H1 (cell line): ENCODE results near the gene PDZD2. TPM values are rescaled to one million over a fixed set of nuclear protein-coding genes. Genes with fewer than 3 reads are reported as not detected.
A peak's percentile ranks its signal among the peaks of the same experiment; 100 is the strongest.

Source experiments
- CTCF ChIA-PET: fragments of 300-600 bp; sonication (Branson Sonifier 250); formaldehyde crosslinking; loops from one replicate; lab custom pipeline; 2021; ENCODE audit not compliant: partially characterized antibody; lab: Charles Lee
- POLR2A ChIA-PET: fragments of 300-600 bp; sonication (Branson Sonifier 250); formaldehyde crosslinking; loops from one replicate; lab custom pipeline; 2021; ENCODE audit warnings: inconsistent platforms; ENCODE audit not compliant: partially characterized antibody; lab: Charles Lee
- DNase-seq, 2 experiments: peaks; one replicate each; pipeline versions ENCODE4 v3.0.0 to v3.0.0-alpha.2; 2010 to 2022; ENCODE audit warnings: low spot score in 2 of 2, low read depth in 1 of 2, mixed read lengths in 1 of 2
- FAIRE-seq: peaks from 2 replicates; lab custom pipeline; 2011; peaks lifted over from hg19 to GRCh38; lab: Jason Lieb, UNC
- H2AFZ ChIP-seq: 2 replicates; pipeline ENCODE4 v1.8.1; 2012; ENCODE audit warnings: low read length, inconsistent platforms
- H2AK5ac ChIP-seq: 2 replicates; pipeline ENCODE4 v1.6.1; 2013; ENCODE audit warnings: low read depth, low read length
- H2BK120ac ChIP-seq: replicated peaks from 2 replicates; pipeline ENCODE3; 2013; ENCODE audit warnings: low read depth, low read length, inconsistent platforms
- H2BK12ac ChIP-seq: 2 replicates; pipeline ENCODE4 v1.6.1; 2013; ENCODE audit warnings: low read depth, low read length
- H2BK15ac ChIP-seq: 2 replicates; pipeline ENCODE4 v1.6.1; 2013; ENCODE audit warnings: low read length
- H2BK20ac ChIP-seq: 2 replicates; pipeline ENCODE4 v1.6.1; 2013; ENCODE audit warnings: low read length
- H2BK5ac ChIP-seq: 2 replicates; pipeline ENCODE4 v1.6.1; 2013; ENCODE audit warnings: low read depth, low read length
- H3K14ac ChIP-seq: 2 replicates; pipeline ENCODE4 v1.6.1; 2013; ENCODE audit warnings: inconsistent platforms; ENCODE audit not compliant: insufficient read length
- H3K18ac ChIP-seq: 2 replicates; pipeline ENCODE4 v1.6.1; 2013; ENCODE audit warnings: low read length; ENCODE audit errors: extremely low read depth
- H3K23ac ChIP-seq: 2 replicates; pipeline ENCODE4 v1.6.1; 2013; ENCODE audit warnings: inconsistent platforms; ENCODE audit not compliant: insufficient read length
- H3K23me2 ChIP-seq: 2 replicates; pipeline ENCODE4 v1.6.1; 2013; ENCODE audit warnings: low read depth, low read length
- H3K27ac ChIP-seq: 2 replicates; pipeline ENCODE4 v1.6.1; 2011; ENCODE audit warnings: low read depth, low read length, inconsistent platforms
- H3K27me3 ChIP-seq, 4 experiments: replicated peaks in 1 of 4; 1 replicate in 1 of 4; 2 replicates in 3 of 4; pipeline versions ENCODE4 v1.6.1 to v1.8.1; 2011 to 2013; ENCODE audit warnings: low read length in 3 of 4, mild to moderate bottlenecking in 3 of 4, inconsistent platforms in 2 of 4, mixed read lengths in 2 of 4, moderate library complexity in 1 of 4; ENCODE audit not compliant: control insufficient read depth in 3 of 4, insufficient read depth in 3 of 4; ENCODE audit errors: extremely low read depth in 1 of 4
- H3K36me3 ChIP-seq, 4 experiments: 2 replicates each; pipeline versions ENCODE4 v1.6.1 to v1.8.1; 2011 to 2013; ENCODE audit warnings: mild to moderate bottlenecking in 4 of 4, low read length in 3 of 4, moderate library complexity in 2 of 4, control low read depth in 1 of 4, inconsistent platforms in 1 of 4; ENCODE audit not compliant: insufficient read depth in 4 of 4, control insufficient read depth in 2 of 4
- H3K4ac ChIP-seq: replicated peaks from 2 replicates; pipeline ENCODE3; 2013; ENCODE audit warnings: low read length, low read depth, mixed read lengths, inconsistent platforms; ENCODE audit not compliant: insufficient read length
- H3K4me1 ChIP-seq, 4 experiments: replicated peaks in 1 of 4; 1 replicate in 1 of 4; 2 replicates in 3 of 4; pipeline versions ENCODE4 v1.6.1 to v1.8.1; 2011 to 2013; ENCODE audit warnings: low read length in 3 of 4, inconsistent platforms in 2 of 4, mixed read lengths in 1 of 4; ENCODE audit not compliant: insufficient read depth in 4 of 4, control insufficient read depth in 3 of 4
- H3K4me2 ChIP-seq, 2 experiments: 2 replicates each; pipeline versions ENCODE4 v1.6.1 to v1.8.1; 2011 to 2013; ENCODE audit warnings: low read depth in 2 of 2, low read length in 2 of 2, control low read depth in 1 of 2, inconsistent platforms in 1 of 2, mild to moderate bottlenecking in 1 of 2; ENCODE audit not compliant: insufficient read depth in 1 of 2
- H3K4me3 ChIP-seq, 4 experiments: fragments of 200-600, 300-600 bp in 1 of 4; sonication (generic), shearing (Covaris generic), sonication (Bioruptor Twin) in 1 of 4; 2 replicates each; pipeline versions ENCODE4 v1.5.1 to v1.8.1; 2011 to 2016; ENCODE audit warnings: low read length in 4 of 4, low read depth in 3 of 4, control low read depth in 2 of 4, inconsistent platforms in 2 of 4, mild to moderate bottlenecking in 2 of 4, mixed read lengths in 1 of 4, moderate library complexity in 1 of 4; ENCODE audit not compliant: insufficient read depth in 2 of 4; ENCODE audit errors: extremely low read depth in 1 of 4
- H3K56ac ChIP-seq: replicated peaks from 2 replicates; pipeline ENCODE3; 2013; ENCODE audit warnings: low read depth, mild to moderate bottlenecking, mixed read lengths, low read length, inconsistent platforms; ENCODE audit not compliant: insufficient read length
- H3K79me1 ChIP-seq: 2 replicates; pipeline ENCODE4 v1.6.1; 2013; ENCODE audit warnings: low read depth, low read length, control low read depth
- H3K79me2 ChIP-seq, 2 experiments: 2 replicates each; pipeline versions ENCODE4 v1.6.1 to v1.8.1; 2012 to 2013; ENCODE audit warnings: low read length in 2 of 2, mild to moderate bottlenecking in 2 of 2, inconsistent platforms in 1 of 2; ENCODE audit not compliant: insufficient read depth in 2 of 2, control insufficient read depth in 1 of 2
- H3K9ac ChIP-seq, 4 experiments: replicated peaks in 1 of 4; 1 replicate in 1 of 4; 2 replicates in 3 of 4; pipeline versions ENCODE4 v1.6.1 to v1.8.1; 2011 to 2013; ENCODE audit warnings: low read depth in 3 of 4, low read length in 3 of 4, control low read depth in 2 of 4, mild to moderate bottlenecking in 2 of 4, moderate library complexity in 2 of 4, inconsistent platforms in 1 of 4; ENCODE audit errors: extremely low read depth in 1 of 4
- H3K9me3 ChIP-seq, 2 experiments: 2 replicates each; pipeline versions ENCODE4 v1.6.1 to v1.8.1; 2012 to 2013; ENCODE audit warnings: mild to moderate bottlenecking in 2 of 2, moderate library complexity in 2 of 2, control low read depth in 1 of 2, inconsistent platforms in 1 of 2, low read depth in 1 of 2, low read length in 1 of 2, mixed read lengths in 1 of 2; ENCODE audit not compliant: insufficient read depth in 2 of 2
- H4K20me1 ChIP-seq, 2 experiments: replicated peaks in 1 of 2; 2 replicates each; pipeline versions ENCODE3 to v1.8.1; 2011 to 2013; ENCODE audit warnings: inconsistent platforms in 2 of 2, low read length in 2 of 2, mild to moderate bottlenecking in 1 of 2; ENCODE audit not compliant: insufficient read depth in 2 of 2, control insufficient read depth in 1 of 2
- H4K5ac ChIP-seq: 2 replicates; pipeline ENCODE4 v1.6.1; 2013; ENCODE audit warnings: low read length, low read depth, mixed read lengths, inconsistent platforms; ENCODE audit not compliant: insufficient read length
- H4K8ac ChIP-seq: 2 replicates; pipeline ENCODE4 v1.8.0; 2013; ENCODE audit warnings: mild to moderate bottlenecking, moderate library complexity, low read length, inconsistent platforms; ENCODE audit not compliant: insufficient read depth; ENCODE audit errors: extremely low read depth
- H4K91ac ChIP-seq: replicated peaks from 2 replicates; pipeline ENCODE3; 2013; ENCODE audit warnings: low read length, mixed read lengths, inconsistent platforms; ENCODE audit not compliant: insufficient read length
- CBX5 ChIP-seq: fragments of 300-800, 300-1000 bp; sonication (generic); IDR thresholded peaks from 2 replicates; pipeline ENCODE4 v1.7.1; 2016; ENCODE audit warnings: antibody characterized with exemption, low read length, low read depth
- CEBPB ChIP-seq: IDR thresholded peaks from 2 replicates; pipeline ENCODE4 v1.6.1; 2012; ENCODE audit warnings: low read depth, low read length
- CHD1 ChIP-seq: IDR thresholded peaks from 2 replicates; pipeline ENCODE4 v1.6.1; 2012; ENCODE audit warnings: low read depth, low read length, improper control_type of control experiment
- GABPA ChIP-seq: IDR thresholded peaks from 2 replicates; pipeline ENCODE4 v1.6.1; 2011; ENCODE audit warnings: mild to moderate bottlenecking, low read length, moderate library complexity, borderline replicate concordance; ENCODE audit not compliant: insufficient read depth
- JUN ChIP-seq: IDR thresholded peaks from 2 replicates; pipeline ENCODE4 v1.6.1; 2011; ENCODE audit warnings: low read depth, mild to moderate bottlenecking, improper control_type of control experiment, low read length
- KDM1A ChIP-seq: fragments of 200-600, 300-600 bp; sonication (generic); IDR thresholded peaks from 2 replicates; pipeline ENCODE4 v1.7.1; 2016; ENCODE audit warnings: mild to moderate bottlenecking, low read length, borderline replicate concordance
- MAFK ChIP-seq: IDR thresholded peaks from 2 replicates; pipeline ENCODE4 v1.6.1; 2012; ENCODE audit warnings: low read depth, mild to moderate bottlenecking, improper control_type of control experiment, low read length
- POU5F1 ChIP-seq: IDR thresholded peaks from 2 replicates; pipeline ENCODE4 v1.6.1; 2011; ENCODE audit warnings: low read depth, mild to moderate bottlenecking, low read length, moderate library complexity
- RBBP5 ChIP-seq: IDR thresholded peaks from 2 replicates; pipeline ENCODE4 v1.7.1; 2012; ENCODE audit warnings: low read depth, mild to moderate bottlenecking, inconsistent platforms, low read length, moderate library complexity, borderline replicate concordance
- SUZ12 ChIP-seq: fragments of 200-600 bp; sonication (generic); IDR thresholded peaks from 2 replicates; pipeline ENCODE4 v1.6.1; 2012; ENCODE audit warnings: mild to moderate bottlenecking, inconsistent platforms, low read length, moderate library complexity, mixed read lengths
- TAF1 ChIP-seq: IDR thresholded peaks from 2 replicates; pipeline ENCODE4 v1.6.1; 2011; ENCODE audit warnings: mild to moderate bottlenecking, low read depth, low read length
- TEAD4 ChIP-seq: IDR thresholded peaks from 2 replicates; pipeline ENCODE4 v1.6.1; 2012; ENCODE audit warnings: low read depth, low read length, inconsistent platforms, mixed read lengths
- WGBS, 2 experiments: shearing (Covaris generic) in 1 of 2; methylation state at CpG; one replicate each; pipeline versions ENCODE4 v1.1.6 to v1.1.7; 2013 to 2015; ENCODE audit warnings: low lambda C conversion rate in 2 of 2, mixed read lengths in 2 of 2, inconsistent platforms in 1 of 2, low coverage in 1 of 2, missing lambda C conversion rate in 1 of 2; ENCODE audit not compliant: insufficient replicate concordance in 2 of 2, insufficient coverage in 1 of 2, insufficient read length in 1 of 2; ENCODE audit errors: extremely low coverage in 1 of 2, missing lambda C conversion rate in 1 of 2; 5-methylcytosine and 5-hydroxymethylcytosine counted together
- polyA plus RNA-seq, 7 experiments: library from polyadenylated mRNA; depleted of rRNA in 3 of 7; stranded (reverse) in 5 of 7; unstranded in 2 of 7; fragments of >200 nt in 5 of 7; fragments of 200-250 nt in 2 of 7; gene quantifications; 1 replicate in 5 of 7; 2 replicates in 1 of 7; 4 replicates in 1 of 7; pipeline versions ENCODE4 v1.2.1 to v1.2.3, GENCODE V29; 2011 to 2013; ENCODE audit warnings: missing spikeins in 2 of 7, mixed read lengths in 2 of 7
- total RNA-seq: library from RNA; stranded (reverse); fragmentation: NEBNext Ultra II Directional; extraction: Animal tissue kit (Norgen Biotek cat#: 25700); gene quantifications from 2 replicates; pipeline ENCODE4 v1.2.1, GENCODE V29; 2021
- TF ChIP-seq, protein P1 (sequence below): IDR thresholded peaks from 2 replicates; pipeline ENCODE4 v1.6.1; 2012; ENCODE audit warnings: low read length, inconsistent platforms

The PDZD2 gene
- total and polyA plus RNA-seq, 2 of the 8 experiments (the other 6 are each of a cell fraction or from before 2014, with no cell fraction given): 1.2 to 6.8 TPM

DNA sequence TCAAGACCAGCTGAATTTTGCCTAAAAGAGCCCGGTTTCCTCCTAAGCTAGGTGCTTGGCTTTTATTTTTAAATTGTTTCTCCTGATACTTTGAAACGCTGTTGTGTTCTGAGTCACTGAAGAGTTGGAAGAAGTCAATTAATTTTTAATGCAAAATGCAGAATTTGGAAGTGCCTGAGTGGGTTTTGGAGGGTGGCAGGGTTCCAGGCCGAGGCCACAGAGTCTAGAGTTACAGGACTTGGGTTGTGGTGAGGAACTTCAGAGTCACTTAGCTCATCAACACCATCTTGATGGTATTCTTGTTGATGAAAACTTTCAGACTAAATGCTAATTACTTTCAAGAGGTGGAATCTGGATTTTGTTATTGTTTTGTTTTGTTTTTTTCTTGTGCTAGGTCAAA, 130.6 kb downstream of the PDZD2 start:
- no peak overlapping the region for H3K4ac ChIP-seq
- H3K36me3 ChIP-seq: no peaks in the 10 kb centered on the region
- H2BK15ac ChIP-seq: no peak overlapping the region
- no peak overlapping the region for H3K14ac ChIP-seq
- peaks cover 3 to 9% (median 5%) of the 10 kb centered on the region in 4 experiments; a peak in 4 of 7 replicates for H3K4me1 ChIP-seq
- peak overlapping the region in 1 of 2 experiments; percentile 37; a peak in 2 of 4 replicates for H3K4me2 ChIP-seq
- no peaks in the 10 kb centered on the region for H3K23me2 ChIP-seq
- no peak overlapping the region for H2AFZ ChIP-seq
- H3K27ac ChIP-seq: no peak overlapping the region
- no peaks in the 10 kb centered on the region for H4K20me1 ChIP-seq
- no peaks in the 10 kb centered on the region for H3K27me3 ChIP-seq
- no peak overlapping the region for H4K91ac ChIP-seq
- H3K79me2 ChIP-seq: no peaks in the 10 kb centered on the region
- H2BK5ac ChIP-seq: no peak overlapping the region
- H3K9ac ChIP-seq: no peak overlapping the region
- H3K56ac ChIP-seq: no peak overlapping the region
- H3K18ac ChIP-seq: no peak overlapping the region
- H2BK20ac ChIP-seq: no peak overlapping the region
- no peaks in the 10 kb centered on the region for H3K9me3 ChIP-seq
- no peak overlapping the region for H4K5ac ChIP-seq
- H3K23ac ChIP-seq: no peak overlapping the region
- no peak overlapping the region for H2BK120ac ChIP-seq
- no peak for DNase-seq
- H3K79me1 ChIP-seq: no peaks in the 10 kb centered on the region
- no peak for FAIRE-seq
- H4K8ac ChIP-seq: no peak overlapping the region
- no peak overlapping the region for H2BK12ac ChIP-seq
- ChIA-PET POLR2A (no interaction called here), CTCF (interaction anchor here (0.6 to 4.8 kb wide), 16 partner anchors 8 to 836 kb away, joined by 3 to 24 read pairs (median 3); no protein-coding TSS in a partner anchor)
- H2AK5ac ChIP-seq: no peak overlapping the region
- H3K4me3 ChIP-seq: no peak overlapping the region
- WGBS, 2 experiments: 85% methylated on average over 3 of the region's 3 CpGs; no CpG with 5 or more reads in 1 of the 2 experiments
- no peak for TF ChIP-seq POU5F1
- TF ChIP-seq GABPA: no peak
- no peak for TF ChIP-seq JUN
- TF ChIP-seq KDM1A: no peak
- no peak for TF ChIP-seq MAFK
- TF ChIP-seq, protein P1, sequence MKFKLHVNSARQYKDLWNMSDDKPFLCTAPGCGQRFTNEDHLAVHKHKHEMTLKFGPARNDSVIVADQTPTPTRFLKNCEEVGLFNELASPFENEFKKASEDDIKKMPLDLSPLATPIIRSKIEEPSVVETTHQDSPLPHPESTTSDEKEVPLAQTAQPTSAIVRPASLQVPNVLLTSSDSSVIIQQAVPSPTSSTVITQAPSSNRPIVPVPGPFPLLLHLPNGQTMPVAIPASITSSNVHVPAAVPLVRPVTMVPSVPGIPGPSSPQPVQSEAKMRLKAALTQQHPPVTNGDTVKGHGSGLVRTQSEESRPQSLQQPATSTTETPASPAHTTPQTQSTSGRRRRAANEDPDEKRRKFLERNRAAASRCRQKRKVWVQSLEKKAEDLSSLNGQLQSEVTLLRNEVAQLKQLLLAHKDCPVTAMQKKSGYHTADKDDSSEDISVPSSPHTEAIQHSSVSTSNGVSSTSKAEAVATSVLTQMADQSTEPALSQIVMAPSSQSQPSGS: no peak
- no peak for TF ChIP-seq TAF1
- no peak for TF ChIP-seq CEBPB
- TF ChIP-seq TEAD4: no peak
- no peak for TF ChIP-seq CBX5
- TF ChIP-seq RBBP5: no peak
- no peak for TF ChIP-seq CHD1
- no peak for TF ChIP-seq SUZ12
